Measurements from ENCODE around the gene TTN. TPM values are rescaled to one million over a fixed set of nuclear protein-coding genes. Genes with fewer than 3 reads are reported as not detected.

The TTN gene
- total and polyA plus RNA-seq, 2 of the 8 experiments (the other 6 are each of a cell fraction or from before 2014, with no cell fraction given) = 0.30 to 9.7 TPM

GRCh38 chr2:178828486-178828881 lies 21.3 kb upstream of the TTN start:
- H4K91ac ChIP-seq (replicated peaks; ENCODE audit: insufficient read length, low read length) = no peak overlapping the region
- CTCF ChIA-PET (ENCODE audit: partially characterized antibody) = interaction anchor here (1.0 to 1.6 kb wide), 4 partner anchors 10 to 28 kb away, joined by 3 to 6 read pairs (median 4); no protein-coding TSS in a partner anchor
- no peak overlapping the region for H3K23ac ChIP-seq (ENCODE audit: insufficient read length)
- H3K14ac ChIP-seq (ENCODE audit: insufficient read length) = no peak overlapping the region
- no peaks in the 10 kb centered on the region for H3K79me1 ChIP-seq (ENCODE audit: low read depth, low read length)
- H2BK20ac ChIP-seq (ENCODE audit: low read length) = no peak overlapping the region
- WGBS, 2 experiments (ENCODE audit: extremely low coverage in 1 of 2, insufficient coverage in 1 of 2, insufficient read length in 1 of 2, insufficient replicate concordance in 2 of 2, low coverage in 1 of 2, low lambda C conversion rate in 2 of 2, missing lambda C conversion rate in 1 of 2) = 69% methylated on average over 4 of the region's 4 CpGs; no CpG with 5 or more reads in 1 of the 2 experiments
- no peak overlapping the region for H2BK15ac ChIP-seq (ENCODE audit: low read length)
- no peak overlapping the region for H3K4ac ChIP-seq (replicated peaks; ENCODE audit: insufficient read length, low read depth, low read length)
- FAIRE-seq (no peak), DNase-seq (ENCODE audit: low read depth in 1 of 2, low spot score in 2 of 2) (no peak)
- H3K9ac ChIP-seq (replicated peaks in 1 of 4; ENCODE audit: extremely low read depth in 1 of 4, low read depth in 3 of 4, low read length in 3 of 4) = no peak overlapping the region
- H3K23me2 ChIP-seq (ENCODE audit: low read depth, low read length) = no peaks in the 10 kb centered on the region
- H4K8ac ChIP-seq (ENCODE audit: extremely low read depth, insufficient read depth, low read length) = no peak overlapping the region
- no peak overlapping the region for H2AFZ ChIP-seq (ENCODE audit: low read length)
- H3K56ac ChIP-seq (replicated peaks; ENCODE audit: insufficient read length, low read depth, low read length) = no peak overlapping the region
- H3K4me2 ChIP-seq (ENCODE audit: insufficient read depth in 1 of 2, low read depth in 2 of 2, low read length in 2 of 2) = no peak overlapping the region
- no peak overlapping the region for H2BK120ac ChIP-seq (replicated peaks; ENCODE audit: low read depth, low read length)
- no peaks in the 10 kb centered on the region for H3K9me3 ChIP-seq (ENCODE audit: insufficient read depth in 2 of 2, low read depth in 1 of 2, low read length in 1 of 2)
- POLR2A ChIA-PET (ENCODE audit: partially characterized antibody) = no interaction called here
- H3K4me1 ChIP-seq (replicated peaks in 1 of 4; ENCODE audit: control insufficient read depth in 3 of 4, insufficient read depth in 4 of 4, low read length in 3 of 4) = peaks cover 0 to 3% (median 0%) of the 10 kb centered on the region in 4 experiments; a peak in 1 of 7 replicates
- no peak overlapping the region for H2BK12ac ChIP-seq (ENCODE audit: low read depth, low read length)
- H3K18ac ChIP-seq (ENCODE audit: extremely low read depth, low read length) = no peak overlapping the region
- no peaks in the 10 kb centered on the region for H4K20me1 ChIP-seq (replicated peaks in 1 of 2; ENCODE audit: control insufficient read depth in 1 of 2, insufficient read depth in 2 of 2, low read length in 2 of 2)
- H2AK5ac ChIP-seq (ENCODE audit: low read depth, low read length) = no peak overlapping the region
- H3K27me3 ChIP-seq (replicated peaks in 1 of 4; ENCODE audit: control insufficient read depth in 3 of 4, extremely low read depth in 1 of 4, insufficient read depth in 3 of 4, low read length in 3 of 4) = no peaks in the 10 kb centered on the region
- no peaks in the 10 kb centered on the region for H3K36me3 ChIP-seq (ENCODE audit: control insufficient read depth in 2 of 4, insufficient read depth in 4 of 4, low read length in 3 of 4)
- no peak overlapping the region for H3K27ac ChIP-seq (ENCODE audit: low read depth, low read length)
- H3K79me2 ChIP-seq (ENCODE audit: control insufficient read depth in 1 of 2, insufficient read depth in 2 of 2, low read length in 2 of 2) = no peaks in the 10 kb centered on the region
- H4K5ac ChIP-seq (ENCODE audit: insufficient read length, low read depth, low read length) = no peak overlapping the region
- no peak for TF ChIP-seq CEBPB (IDR thresholded peaks at IDR 0.05; ENCODE audit: low read depth, low read length)
- no peak for TF ChIP-seq SRF (IDR thresholded peaks at IDR 0.05; ENCODE audit: low read depth, low read length)
- TF ChIP-seq TAF1 (IDR thresholded peaks at IDR 0.05; ENCODE audit: low read depth, low read length) = no peak
- TF ChIP-seq BACH1 (IDR thresholded peaks at IDR 0.05; ENCODE audit: low read length) = no peak
- no peak for TF ChIP-seq POU5F1 (IDR thresholded peaks at IDR 0.05; ENCODE audit: low read depth, low read length)
- no peak for TF ChIP-seq ATF2 (IDR thresholded peaks at IDR 0.05; ENCODE audit: low read length)
- TF ChIP-seq NANOG (IDR thresholded peaks at IDR 0.05; ENCODE audit: insufficient read depth, low read depth, low read length, poor library complexity, severe bottlenecking) = no peak
- no peak for TF ChIP-seq BRCA1 (IDR thresholded peaks at IDR 0.05; ENCODE audit: low read depth, low read length)
- no peak for TF ChIP-seq YY1 (IDR thresholded peaks at IDR 0.05; ENCODE audit: low read depth, low read length)
- TF ChIP-seq ASH2L (IDR thresholded peaks at IDR 0.05; ENCODE audit: low read length) = no peak
- TF ChIP-seq CHD2 (IDR thresholded peaks at IDR 0.05; ENCODE audit: low read length) = no peak
- no peak overlapping the region for H3K4me3 ChIP-seq (ENCODE audit: extremely low read depth in 1 of 4, insufficient read depth in 2 of 4, low read depth in 3 of 4, low read length in 4 of 4)
- no peak overlapping the region for H2BK5ac ChIP-seq (ENCODE audit: low read depth, low read length)

All from H1 (cell line).